GM23338 (cell line): ENCODE measurements around the gene NRP1. TPM values are rescaled to one million over a fixed set of nuclear protein-coding genes. Genes with fewer than 3 reads are reported as not detected.

Experiments used
- ATAC-seq: fragments of 200-7000 bp; cut with Tn5 transposase; 3 replicates; pipeline ENCODE4 v1.9.1; 2020
- DNase-seq: peaks from one replicate; pipeline ENCODE4 v3.0.0-alpha.2; 2015; ENCODE audit warnings: low spot score
- H2AFZ ChIP-seq: fragments of 200-600 bp; sonication (generic); 2 replicates; pipeline ENCODE4 v1.8.0; 2016; ENCODE audit warnings: antibody characterized with exemption, mild to moderate bottlenecking, moderate library complexity
- H3F3A ChIP-seq: fragments of 200-600 bp; sonication (generic); replicated peaks from 2 replicates; pipeline ENCODE4 v1.8.0; 2017; ENCODE audit warnings: antibody characterized with exemption, mixed run types, low read depth
- H3K27ac ChIP-seq: fragments of 200-600 bp; sonication (generic); 2 replicates; pipeline ENCODE4 v1.6.1; 2016; ENCODE audit warnings: low read depth
- H3K27me3 ChIP-seq: fragments of 200-600 bp; sonication (generic); 2 replicates; pipeline ENCODE4 v1.8.0; 2016; ENCODE audit warnings: mild to moderate bottlenecking, mixed run types, moderate library complexity; ENCODE audit not compliant: insufficient read depth
- H3K36me3 ChIP-seq: fragments of 200-600 bp; sonication (generic); 2 replicates; pipeline ENCODE4 v1.8.0; 2016; ENCODE audit warnings: mild to moderate bottlenecking; ENCODE audit not compliant: insufficient read depth
- H3K4me1 ChIP-seq: fragments of 200-600 bp; sonication (generic); 2 replicates; pipeline ENCODE4 v1.8.0; 2016; ENCODE audit warnings: mild to moderate bottlenecking, moderate library complexity; ENCODE audit not compliant: insufficient read depth
- H3K4me2 ChIP-seq: fragments of 200-600 bp; sonication (generic); 2 replicates; pipeline ENCODE4 v1.7.1; 2017; ENCODE audit warnings: mixed run types
- H3K4me3 ChIP-seq: fragments of 200-600 bp; sonication (generic); 2 replicates; pipeline ENCODE4 v1.6.1; 2016; ENCODE audit warnings: mixed run types
- H3K79me2 ChIP-seq: fragments of 200-600 bp; sonication (generic); replicated peaks from 2 replicates; pipeline ENCODE4 v1.8.0; 2017; ENCODE audit warnings: mild to moderate bottlenecking; ENCODE audit not compliant: insufficient read depth
- H3K9me2 ChIP-seq: fragments of 200-600 bp; sonication (generic); 2 replicates; pipeline ENCODE4 v1.8.0; 2017; ENCODE audit not compliant: insufficient read depth
- H4K20me1 ChIP-seq: fragments of 200-600 bp; sonication (generic); replicated peaks from 2 replicates; pipeline ENCODE4 v1.8.0; 2017; ENCODE audit warnings: mild to moderate bottlenecking; ENCODE audit not compliant: insufficient read depth
- H3K27ac Mint-ChIP-seq: 2 replicates; pipeline ENCODE4 v1.8.0; 2020; ENCODE audit warnings: inconsistent platforms, mild to moderate bottlenecking, moderate library complexity, mixed read lengths
- H3K27me3 Mint-ChIP-seq: 3 replicates; pipeline ENCODE4 v1.8.0; 2022; ENCODE audit warnings: low read depth, mild to moderate bottlenecking, moderate library complexity, mixed read lengths, inconsistent platforms; ENCODE audit not compliant: insufficient read depth, poor library complexity
- H3K36me3 Mint-ChIP-seq: 3 replicates; pipeline ENCODE4 v1.8.0; 2021; ENCODE audit warnings: low read depth, mild to moderate bottlenecking, inconsistent platforms, moderate library complexity, mixed read lengths
- H3K4me1 Mint-ChIP-seq: 3 replicates; pipeline ENCODE4 v1.8.0; 2020; ENCODE audit warnings: mild to moderate bottlenecking, inconsistent platforms, mixed read lengths
- H3K4me3 Mint-ChIP-seq: 3 replicates; pipeline ENCODE4 v1.8.0; 2021; ENCODE audit warnings: moderate library complexity, mild to moderate bottlenecking, inconsistent platforms, mixed read lengths
- H3K9me3 Mint-ChIP-seq: 3 replicates; pipeline ENCODE4 v1.8.0; 2020; ENCODE audit warnings: moderate library complexity, mild to moderate bottlenecking, inconsistent platforms, mixed read lengths
- ETS1 ChIP-seq: IDR thresholded peaks from 2 replicates; pipeline ENCODE4 v1.6.1; 2016; ENCODE audit warnings: antibody characterized with exemption
- EZH2 ChIP-seq: fragments of 200-600 bp; sonication (generic); IDR thresholded peaks from one replicate; pipeline ENCODE4 v1.8.0; 2017; ENCODE audit warnings: antibody characterized with exemption, mild to moderate bottlenecking, low read depth; ENCODE audit not compliant: unreplicated experiment
- EZH2phosphoT487 ChIP-seq: fragments of 200-600 bp; sonication (generic); IDR thresholded peaks from one replicate; pipeline ENCODE4 v1.8.1; 2018; ENCODE audit warnings: antibody characterized with exemption; ENCODE audit not compliant: unreplicated experiment
- REST ChIP-seq: IDR thresholded peaks from one replicate; pipeline ENCODE4 v1.6.1; 2018; ENCODE audit warnings: antibody characterized with exemption; ENCODE audit not compliant: unreplicated experiment
- STAT1 ChIP-seq: IDR thresholded peaks from one replicate; pipeline ENCODE4 v1.6.1; 2016; ENCODE audit warnings: antibody characterized with exemption; ENCODE audit not compliant: unreplicated experiment
- ZNF331 ChIP-seq: fragments of 250-450 bp; sonication (Bioruptor Pico); IDR thresholded peaks from 2 replicates; pipeline ENCODE4 v1.5.0; 2020; ENCODE audit warnings: low read depth, mild to moderate bottlenecking, moderate library complexity
- ZNF462 ChIP-seq: fragments of 250-450 bp; sonication (Bioruptor Pico); IDR thresholded peaks from 2 replicates; pipeline ENCODE4 v1.5.0; 2020; ENCODE audit warnings: mild to moderate bottlenecking, moderate library complexity
- polyA plus RNA-seq: library from polyadenylated mRNA; unstranded; fragments of >200 nt; fragmentation: Nextera tagmentation; extraction: Ambion mirVana; gene quantifications from 2 replicates; pipeline ENCODE4 v1.2.1, GENCODE V29; 2016
- total RNA-seq: library from RNA; depleted of rRNA; stranded (reverse); fragments of >200 nt; shearing (Covaris generic); gene quantifications from 2 replicates; pipeline ENCODE4 v1.2.3, GENCODE V29; 2014

NRP1 gene
- total and polyA plus RNA-seq, 2 experiments from 2014 or later = 2.9 to 3.5 TPM

- TF ChIP-seq ZNF462 (no peak), ZNF331 (CRISPR knock-in tag) (no peak), ETS1 (no peak), STAT1 (no peak), EZH2 (no peak)
Observed at GRCh38 chr10:33329178-33329577, 5.3 kb downstream of the NRP1 start (continued).

GRCh38 chr10:33328253-33328652, 6.2 kb downstream of the NRP1 start:
- no peak for DNase-seq
- H3K4me3 Mint-ChIP-seq = no peak overlapping the region
- TF ChIP-seq REST (no peak), EZH2 (no peak), EZH2phosphoT487 (no peak)

More at GRCh38 chr10:33328253-33328652, 6.2 kb downstream of the NRP1 start:
- peaks cover 7% of the 10 kb centered on the region for H3K27me3 Mint-ChIP-seq
- Histone ChIP-seq H3K4me2 (no peak overlapping the region), H3K4me3 (no peak overlapping the region), H3F3A (no peaks in the 10 kb centered on the region), H3K27ac (no peak overlapping the region), H3K79me2 (no peaks in the 10 kb centered on the region), H3K27me3 (peaks cover 12% of the 10 kb centered on the region), H3K9me2 (no peaks in the 10 kb centered on the region), H4K20me1 (no peaks in the 10 kb centered on the region), H3K36me3 (no peaks in the 10 kb centered on the region), H2AFZ (no peak overlapping the region), H3K4me1 (peaks cover 8% of the 10 kb centered on the region)
- no peak for ATAC-seq
- H3K4me1 Mint-ChIP-seq = peaks cover 20% of the 10 kb centered on the region; the same call in 2 of the 3 replicates
- no peak overlapping the region for H3K27ac Mint-ChIP-seq
- no peaks in the 10 kb centered on the region for H3K9me3 Mint-ChIP-seq
- no peaks in the 10 kb centered on the region for H3K36me3 Mint-ChIP-seq
